WTC11 (cell line): Measurements from ENCODE around the gene GABRB3. TPM values are rescaled to one million over a fixed set of nuclear protein-coding genes. Genes with fewer than 3 reads are reported as not detected.

Source experiments
- ATAC-seq: fragments of 200-7000 bp; cut with Tn5 transposase; 2 replicates; pipeline ENCODE4 v1.10.0; 2021; ENCODE audit warnings: mild to moderate bottlenecking, moderate library complexity
- CTCF ChIA-PET: fragments of 300-600 bp; sonication (Branson Sonifier 250); formaldehyde crosslinking; loops from one replicate; lab custom pipeline; 2021; ENCODE audit warnings: antibody characterized with exemption; lab: Charles Lee
- POLR2A ChIA-PET: fragments of 350-600 bp; sonication (Branson Sonifier 250); formaldehyde crosslinking; loops from one replicate; lab custom pipeline; 2021; ENCODE audit warnings: antibody characterized with exemption; lab: Charles Lee
- DNase-seq: peaks from one replicate; pipeline ENCODE4 v3.0.0; 2021; ENCODE audit warnings: low spot score
- H3K27ac Mint-ChIP-seq: 2 replicates; pipeline ENCODE4 v1.8.0; 2021; ENCODE audit warnings: mixed read lengths
- H3K27me3 Mint-ChIP-seq: 2 replicates; pipeline ENCODE4 v1.8.0; 2021; ENCODE audit warnings: low read depth, mild to moderate bottlenecking, moderate library complexity, mixed read lengths
- H3K36me3 Mint-ChIP-seq: 2 replicates; pipeline ENCODE4 v1.8.0; 2021; ENCODE audit warnings: mixed read lengths
- H3K4me1 Mint-ChIP-seq: 2 replicates; pipeline ENCODE4 v1.8.0; 2022; ENCODE audit warnings: mixed read lengths
- H3K4me3 Mint-ChIP-seq: 2 replicates; pipeline ENCODE4 v1.8.0; 2021; ENCODE audit warnings: mild to moderate bottlenecking, moderate library complexity, mixed read lengths
- H3K9me3 Mint-ChIP-seq: 2 replicates; pipeline ENCODE4 v1.8.0; 2021; ENCODE audit warnings: mixed read lengths
- ETV6 ChIP-seq: sonication (generic); formaldehyde crosslinking; IDR thresholded peaks from 2 replicates; pipeline ENCODE4 v1.8.1; 2022; ENCODE audit warnings: mild to moderate bottlenecking, missing genetic modification reagents
- FOXK1 ChIP-seq: sonication (generic); formaldehyde crosslinking; IDR thresholded peaks from 2 replicates; pipeline ENCODE4 v1.8.0; 2022; ENCODE audit warnings: mild to moderate bottlenecking, moderate library complexity, missing genetic modification reagents
- JAZF1 ChIP-seq: fragments of 250-450 bp; sonication (Bioruptor Pico); IDR thresholded peaks from 2 replicates; pipeline ENCODE4 v1.9.0; 2021; ENCODE audit warnings: moderate library complexity, mild to moderate bottlenecking, inconsistent platforms
- MYBL2 ChIP-seq: sonication (generic); formaldehyde crosslinking; IDR thresholded peaks from 2 replicates; pipeline ENCODE4 v1.8.1; 2023; ENCODE audit warnings: mild to moderate bottlenecking, moderate library complexity, missing genetic modification reagents
- OVOL2 ChIP-seq: fragments of 250-450 bp; sonication (Bioruptor Pico); IDR thresholded peaks from 2 replicates; pipeline ENCODE4 v1.9.0; 2021; ENCODE audit warnings: mild to moderate bottlenecking, borderline replicate concordance
- SMAD4 ChIP-seq: sonication (generic); formaldehyde crosslinking; IDR thresholded peaks from 2 replicates; pipeline ENCODE4 v1.8.0; 2022; ENCODE audit warnings: mild to moderate bottlenecking, missing genetic modification reagents
- TCF7 ChIP-seq: sonication (generic); formaldehyde crosslinking; IDR thresholded peaks from 2 replicates; pipeline ENCODE4 v1.8.0; 2022; ENCODE audit warnings: mild to moderate bottlenecking, low read depth, missing genetic modification reagents, moderate library complexity
- ZNF121 ChIP-seq: sonication (generic); formaldehyde crosslinking; IDR thresholded peaks from 2 replicates; pipeline ENCODE4 v1.8.0; 2023; ENCODE audit warnings: missing genetic modification reagents
- ZNF416 ChIP-seq: fragments of 250-450 bp; sonication (Bioruptor Pico); IDR thresholded peaks from 2 replicates; pipeline ENCODE4 v1.9.0; 2021; ENCODE audit warnings: mild to moderate bottlenecking, inconsistent platforms
- total RNA-seq: library from RNA; stranded (reverse); gene quantifications from 3 replicates; pipeline ENCODE4 v1.2.3, GENCODE V29; 2021
- TF ChIP-seq, protein P1 (sequence below): fragments of 250-450 bp; sonication (Bioruptor Pico); IDR thresholded peaks from 2 replicates; pipeline ENCODE4 v1.9.0; 2021; ENCODE audit warnings: mild to moderate bottlenecking
- TF ChIP-seq, protein P2 (sequence below): fragments of 250-450 bp; sonication (Bioruptor Pico); IDR thresholded peaks from 2 replicates; pipeline ENCODE4 v1.9.0; 2021; ENCODE audit warnings: moderate library complexity, mild to moderate bottlenecking, inconsistent platforms, borderline replicate concordance
- TF ChIP-seq, protein P3 (sequence below): sonication (generic); formaldehyde crosslinking; IDR thresholded peaks from 2 replicates; pipeline ENCODE4 v1.8.1; 2023; ENCODE audit warnings: mild to moderate bottlenecking, missing genetic modification reagents, borderline replicate concordance
- TF ChIP-seq, protein P4 (sequence below): sonication (generic); formaldehyde crosslinking; IDR thresholded peaks from 2 replicates; pipeline ENCODE4 v1.8.1; 2023; ENCODE audit warnings: mild to moderate bottlenecking, missing genetic modification reagents
- TF ChIP-seq, protein P5 (sequence below): fragments of 250-450 bp; sonication (Bioruptor Pico); IDR thresholded peaks from 2 replicates; pipeline ENCODE4 v1.8.0; 2021; ENCODE audit warnings: mild to moderate bottlenecking
- TF ChIP-seq, protein P6 (sequence below): fragments of 250-450 bp; sonication (Bioruptor Pico); IDR thresholded peaks from 2 replicates; pipeline ENCODE4 v1.9.0; 2021; ENCODE audit warnings: mild to moderate bottlenecking, borderline replicate concordance
- TF ChIP-seq, protein P7 (sequence below): sonication (generic); formaldehyde crosslinking; IDR thresholded peaks from 2 replicates; pipeline ENCODE4 v1.8.1; 2022; ENCODE audit warnings: low read depth, mild to moderate bottlenecking, moderate library complexity, missing genetic modification reagents, borderline replicate concordance
- TF ChIP-seq, protein P8 (sequence below): sonication (generic); formaldehyde crosslinking; IDR thresholded peaks from 2 replicates; pipeline ENCODE4 v1.8.1; 2023; ENCODE audit warnings: mild to moderate bottlenecking, moderate library complexity, missing genetic modification reagents
- TF ChIP-seq, protein P9 (sequence below): sonication (generic); formaldehyde crosslinking; IDR thresholded peaks from 2 replicates; pipeline ENCODE4 v1.8.1; 2023; ENCODE audit warnings: mild to moderate bottlenecking, missing genetic modification reagents, moderate library complexity

Gene GABRB3
- total RNA-seq, 1 experiment from 2014 or later: 203 TPM

DNA sequence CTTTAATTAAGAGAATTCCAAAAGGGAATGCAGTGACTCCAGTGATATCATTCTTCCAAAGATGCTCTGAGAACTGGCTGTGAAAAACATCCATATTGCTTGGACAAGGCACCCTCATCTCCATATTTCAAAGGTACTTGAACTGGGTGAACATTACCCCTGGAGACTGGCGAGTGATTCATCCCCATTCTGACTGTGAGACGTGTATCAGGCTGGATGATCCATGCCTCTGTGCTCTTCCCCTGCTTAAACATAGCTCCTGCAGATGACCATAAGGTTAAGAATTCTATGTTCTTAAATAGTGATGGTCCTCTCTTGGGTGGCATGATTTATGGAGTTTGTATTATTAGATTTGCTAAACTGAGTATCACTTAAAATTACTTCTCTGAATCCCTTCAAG lies 137.8 kb downstream of the GABRB3 start (continued):
- TF ChIP-seq, protein P1, sequence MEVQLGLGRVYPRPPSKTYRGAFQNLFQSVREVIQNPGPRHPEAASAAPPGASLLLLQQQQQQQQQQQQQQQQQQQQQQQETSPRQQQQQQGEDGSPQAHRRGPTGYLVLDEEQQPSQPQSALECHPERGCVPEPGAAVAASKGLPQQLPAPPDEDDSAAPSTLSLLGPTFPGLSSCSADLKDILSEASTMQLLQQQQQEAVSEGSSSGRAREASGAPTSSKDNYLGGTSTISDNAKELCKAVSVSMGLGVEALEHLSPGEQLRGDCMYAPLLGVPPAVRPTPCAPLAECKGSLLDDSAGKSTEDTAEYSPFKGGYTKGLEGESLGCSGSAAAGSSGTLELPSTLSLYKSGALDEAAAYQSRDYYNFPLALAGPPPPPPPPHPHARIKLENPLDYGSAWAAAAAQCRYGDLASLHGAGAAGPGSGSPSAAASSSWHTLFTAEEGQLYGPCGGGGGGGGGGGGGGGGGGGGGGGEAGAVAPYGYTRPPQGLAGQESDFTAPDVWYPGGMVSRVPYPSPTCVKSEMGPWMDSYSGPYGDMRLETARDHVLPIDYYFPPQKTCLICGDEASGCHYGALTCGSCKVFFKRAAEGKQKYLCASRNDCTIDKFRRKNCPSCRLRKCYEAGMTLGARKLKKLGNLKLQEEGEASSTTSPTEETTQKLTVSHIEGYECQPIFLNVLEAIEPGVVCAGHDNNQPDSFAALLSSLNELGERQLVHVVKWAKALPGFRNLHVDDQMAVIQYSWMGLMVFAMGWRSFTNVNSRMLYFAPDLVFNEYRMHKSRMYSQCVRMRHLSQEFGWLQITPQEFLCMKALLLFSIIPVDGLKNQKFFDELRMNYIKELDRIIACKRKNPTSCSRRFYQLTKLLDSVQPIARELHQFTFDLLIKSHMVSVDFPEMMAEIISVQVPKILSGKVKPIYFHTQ (CRISPR knock-in tag): no peak
- TF ChIP-seq MYBL2 (CRISPR knock-in tag): no peak
- TF ChIP-seq, protein P2, sequence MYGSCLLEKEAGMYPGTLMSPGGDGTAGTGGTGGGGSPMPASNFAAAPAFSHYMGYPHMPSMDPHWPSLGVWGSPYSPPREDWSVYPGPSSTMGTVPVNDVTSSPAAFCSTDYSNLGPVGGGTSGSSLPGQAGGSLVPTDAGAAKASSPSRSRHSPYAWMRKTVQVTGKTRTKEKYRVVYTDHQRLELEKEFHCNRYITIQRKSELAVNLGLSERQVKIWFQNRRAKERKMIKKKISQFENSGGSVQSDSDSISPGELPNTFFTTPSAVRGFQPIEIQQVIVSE (CRISPR knock-in tag): no peak
- no peak for TF ChIP-seq SMAD4 (CRISPR knock-in tag)
- TF ChIP-seq JAZF1 (CRISPR knock-in tag): no peak
- TF ChIP-seq ZNF121 (CRISPR knock-in tag): no peak
- TF ChIP-seq, protein P3, sequence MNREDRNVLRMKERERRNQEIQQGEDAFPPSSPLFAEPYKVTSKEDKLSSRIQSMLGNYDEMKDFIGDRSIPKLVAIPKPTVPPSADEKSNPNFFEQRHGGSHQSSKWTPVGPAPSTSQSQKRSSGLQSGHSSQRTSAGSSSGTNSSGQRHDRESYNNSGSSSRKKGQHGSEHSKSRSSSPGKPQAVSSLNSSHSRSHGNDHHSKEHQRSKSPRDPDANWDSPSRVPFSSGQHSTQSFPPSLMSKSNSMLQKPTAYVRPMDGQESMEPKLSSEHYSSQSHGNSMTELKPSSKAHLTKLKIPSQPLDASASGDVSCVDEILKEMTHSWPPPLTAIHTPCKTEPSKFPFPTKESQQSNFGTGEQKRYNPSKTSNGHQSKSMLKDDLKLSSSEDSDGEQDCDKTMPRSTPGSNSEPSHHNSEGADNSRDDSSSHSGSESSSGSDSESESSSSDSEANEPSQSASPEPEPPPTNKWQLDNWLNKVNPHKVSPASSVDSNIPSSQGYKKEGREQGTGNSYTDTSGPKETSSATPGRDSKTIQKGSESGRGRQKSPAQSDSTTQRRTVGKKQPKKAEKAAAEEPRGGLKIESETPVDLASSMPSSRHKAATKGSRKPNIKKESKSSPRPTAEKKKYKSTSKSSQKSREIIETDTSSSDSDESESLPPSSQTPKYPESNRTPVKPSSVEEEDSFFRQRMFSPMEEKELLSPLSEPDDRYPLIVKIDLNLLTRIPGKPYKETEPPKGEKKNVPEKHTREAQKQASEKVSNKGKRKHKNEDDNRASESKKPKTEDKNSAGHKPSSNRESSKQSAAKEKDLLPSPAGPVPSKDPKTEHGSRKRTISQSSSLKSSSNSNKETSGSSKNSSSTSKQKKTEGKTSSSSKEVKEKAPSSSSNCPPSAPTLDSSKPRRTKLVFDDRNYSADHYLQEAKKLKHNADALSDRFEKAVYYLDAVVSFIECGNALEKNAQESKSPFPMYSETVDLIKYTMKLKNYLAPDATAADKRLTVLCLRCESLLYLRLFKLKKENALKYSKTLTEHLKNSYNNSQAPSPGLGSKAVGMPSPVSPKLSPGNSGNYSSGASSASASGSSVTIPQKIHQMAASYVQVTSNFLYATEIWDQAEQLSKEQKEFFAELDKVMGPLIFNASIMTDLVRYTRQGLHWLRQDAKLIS (CRISPR knock-in tag): no peak
- no peak for TF ChIP-seq ZNF416 (CRISPR knock-in tag)
- no peak for TF ChIP-seq FOXK1

DNA sequence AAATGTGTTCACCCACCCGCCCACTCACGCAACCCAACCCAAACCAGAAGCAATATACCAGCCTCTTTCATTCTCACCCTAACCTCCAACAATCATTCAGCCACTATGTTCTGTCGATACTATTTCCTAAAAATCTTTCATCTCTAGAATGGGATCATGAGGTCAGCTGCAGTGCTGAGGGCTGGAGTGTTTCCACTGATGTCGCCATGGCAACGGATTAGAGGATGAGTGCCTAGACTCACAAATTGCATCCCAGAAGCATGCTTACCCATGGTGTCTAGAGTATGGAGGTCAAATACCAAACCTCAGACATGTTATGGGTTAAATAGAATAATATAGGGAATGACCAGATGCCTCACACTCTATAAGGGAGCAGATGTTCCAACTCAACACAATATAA lies 138.5 kb downstream of the GABRB3 start:
- ChIA-PET CTCF (no interaction called here), POLR2A (no interaction called here)
- H3K4me1 Mint-ChIP-seq: peaks cover 86% of the 10 kb centered on the region
- H3K36me3 Mint-ChIP-seq: peaks cover 2% of the 10 kb centered on the region
- H3K27ac Mint-ChIP-seq: peak overlapping the region; percentile 91; the same call in 1 of the 2 replicates
- H3K4me3 Mint-ChIP-seq: no peak overlapping the region
- no peaks in the 10 kb centered on the region for H3K9me3 Mint-ChIP-seq
- no peaks in the 10 kb centered on the region for H3K27me3 Mint-ChIP-seq
- no peak for ATAC-seq
- peak; percentile 24 for DNase-seq
- TF ChIP-seq, protein P4, sequence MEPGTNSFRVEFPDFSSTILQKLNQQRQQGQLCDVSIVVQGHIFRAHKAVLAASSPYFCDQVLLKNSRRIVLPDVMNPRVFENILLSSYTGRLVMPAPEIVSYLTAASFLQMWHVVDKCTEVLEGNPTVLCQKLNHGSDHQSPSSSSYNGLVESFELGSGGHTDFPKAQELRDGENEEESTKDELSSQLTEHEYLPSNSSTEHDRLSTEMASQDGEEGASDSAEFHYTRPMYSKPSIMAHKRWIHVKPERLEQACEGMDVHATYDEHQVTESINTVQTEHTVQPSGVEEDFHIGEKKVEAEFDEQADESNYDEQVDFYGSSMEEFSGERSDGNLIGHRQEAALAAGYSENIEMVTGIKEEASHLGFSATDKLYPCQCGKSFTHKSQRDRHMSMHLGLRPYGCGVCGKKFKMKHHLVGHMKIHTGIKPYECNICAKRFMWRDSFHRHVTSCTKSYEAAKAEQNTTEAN (CRISPR knock-in tag): no peak
- TF ChIP-seq, protein P5, sequence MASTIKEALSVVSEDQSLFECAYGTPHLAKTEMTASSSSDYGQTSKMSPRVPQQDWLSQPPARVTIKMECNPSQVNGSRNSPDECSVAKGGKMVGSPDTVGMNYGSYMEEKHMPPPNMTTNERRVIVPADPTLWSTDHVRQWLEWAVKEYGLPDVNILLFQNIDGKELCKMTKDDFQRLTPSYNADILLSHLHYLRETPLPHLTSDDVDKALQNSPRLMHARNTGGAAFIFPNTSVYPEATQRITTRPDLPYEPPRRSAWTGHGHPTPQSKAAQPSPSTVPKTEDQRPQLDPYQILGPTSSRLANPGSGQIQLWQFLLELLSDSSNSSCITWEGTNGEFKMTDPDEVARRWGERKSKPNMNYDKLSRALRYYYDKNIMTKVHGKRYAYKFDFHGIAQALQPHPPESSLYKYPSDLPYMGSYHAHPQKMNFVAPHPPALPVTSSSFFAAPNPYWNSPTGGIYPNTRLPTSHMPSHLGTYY (CRISPR knock-in tag): no peak
- TF ChIP-seq, protein P6, sequence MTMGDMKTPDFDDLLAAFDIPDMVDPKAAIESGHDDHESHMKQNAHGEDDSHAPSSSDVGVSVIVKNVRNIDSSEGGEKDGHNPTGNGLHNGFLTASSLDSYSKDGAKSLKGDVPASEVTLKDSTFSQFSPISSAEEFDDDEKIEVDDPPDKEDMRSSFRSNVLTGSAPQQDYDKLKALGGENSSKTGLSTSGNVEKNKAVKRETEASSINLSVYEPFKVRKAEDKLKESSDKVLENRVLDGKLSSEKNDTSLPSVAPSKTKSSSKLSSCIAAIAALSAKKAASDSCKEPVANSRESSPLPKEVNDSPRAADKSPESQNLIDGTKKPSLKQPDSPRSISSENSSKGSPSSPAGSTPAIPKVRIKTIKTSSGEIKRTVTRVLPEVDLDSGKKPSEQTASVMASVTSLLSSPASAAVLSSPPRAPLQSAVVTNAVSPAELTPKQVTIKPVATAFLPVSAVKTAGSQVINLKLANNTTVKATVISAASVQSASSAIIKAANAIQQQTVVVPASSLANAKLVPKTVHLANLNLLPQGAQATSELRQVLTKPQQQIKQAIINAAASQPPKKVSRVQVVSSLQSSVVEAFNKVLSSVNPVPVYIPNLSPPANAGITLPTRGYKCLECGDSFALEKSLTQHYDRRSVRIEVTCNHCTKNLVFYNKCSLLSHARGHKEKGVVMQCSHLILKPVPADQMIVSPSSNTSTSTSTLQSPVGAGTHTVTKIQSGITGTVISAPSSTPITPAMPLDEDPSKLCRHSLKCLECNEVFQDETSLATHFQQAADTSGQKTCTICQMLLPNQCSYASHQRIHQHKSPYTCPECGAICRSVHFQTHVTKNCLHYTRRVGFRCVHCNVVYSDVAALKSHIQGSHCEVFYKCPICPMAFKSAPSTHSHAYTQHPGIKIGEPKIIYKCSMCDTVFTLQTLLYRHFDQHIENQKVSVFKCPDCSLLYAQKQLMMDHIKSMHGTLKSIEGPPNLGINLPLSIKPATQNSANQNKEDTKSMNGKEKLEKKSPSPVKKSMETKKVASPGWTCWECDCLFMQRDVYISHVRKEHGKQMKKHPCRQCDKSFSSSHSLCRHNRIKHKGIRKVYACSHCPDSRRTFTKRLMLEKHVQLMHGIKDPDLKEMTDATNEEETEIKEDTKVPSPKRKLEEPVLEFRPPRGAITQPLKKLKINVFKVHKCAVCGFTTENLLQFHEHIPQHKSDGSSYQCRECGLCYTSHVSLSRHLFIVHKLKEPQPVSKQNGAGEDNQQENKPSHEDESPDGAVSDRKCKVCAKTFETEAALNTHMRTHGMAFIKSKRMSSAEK: no peak
- TF ChIP-seq ETV6 (CRISPR knock-in tag) (no peak), TCF7 (CRISPR knock-in tag) (no peak), OVOL2 (CRISPR knock-in tag) (no peak)
- TF ChIP-seq, protein P7, sequence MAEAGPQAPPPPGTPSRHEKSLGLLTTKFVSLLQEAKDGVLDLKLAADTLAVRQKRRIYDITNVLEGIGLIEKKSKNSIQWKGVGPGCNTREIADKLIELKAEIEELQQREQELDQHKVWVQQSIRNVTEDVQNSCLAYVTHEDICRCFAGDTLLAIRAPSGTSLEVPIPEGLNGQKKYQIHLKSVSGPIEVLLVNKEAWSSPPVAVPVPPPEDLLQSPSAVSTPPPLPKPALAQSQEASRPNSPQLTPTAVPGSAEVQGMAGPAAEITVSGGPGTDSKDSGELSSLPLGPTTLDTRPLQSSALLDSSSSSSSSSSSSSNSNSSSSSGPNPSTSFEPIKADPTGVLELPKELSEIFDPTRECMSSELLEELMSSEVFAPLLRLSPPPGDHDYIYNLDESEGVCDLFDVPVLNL (CRISPR knock-in tag): no peak
- TF ChIP-seq, protein P8, sequence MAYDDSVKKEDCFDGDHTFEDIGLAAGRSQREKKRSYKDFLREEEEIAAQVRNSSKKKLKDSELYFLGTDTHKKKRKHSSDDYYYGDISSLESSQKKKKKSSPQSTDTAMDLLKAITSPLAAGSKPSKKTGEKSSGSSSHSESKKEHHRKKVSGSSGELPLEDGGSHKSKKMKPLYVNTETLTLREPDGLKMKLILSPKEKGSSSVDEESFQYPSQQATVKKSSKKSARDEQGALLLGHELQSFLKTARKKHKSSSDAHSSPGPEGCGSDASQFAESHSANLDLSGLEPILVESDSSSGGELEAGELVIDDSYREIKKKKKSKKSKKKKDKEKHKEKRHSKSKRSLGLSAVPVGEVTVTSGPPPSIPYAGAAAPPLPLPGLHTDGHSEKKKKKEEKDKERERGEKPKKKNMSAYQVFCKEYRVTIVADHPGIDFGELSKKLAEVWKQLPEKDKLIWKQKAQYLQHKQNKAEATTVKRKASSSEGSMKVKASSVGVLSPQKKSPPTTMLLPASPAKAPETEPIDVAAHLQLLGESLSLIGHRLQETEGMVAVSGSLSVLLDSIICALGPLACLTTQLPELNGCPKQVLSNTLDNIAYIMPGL (CRISPR knock-in tag): no peak
- TF ChIP-seq, protein P9, sequence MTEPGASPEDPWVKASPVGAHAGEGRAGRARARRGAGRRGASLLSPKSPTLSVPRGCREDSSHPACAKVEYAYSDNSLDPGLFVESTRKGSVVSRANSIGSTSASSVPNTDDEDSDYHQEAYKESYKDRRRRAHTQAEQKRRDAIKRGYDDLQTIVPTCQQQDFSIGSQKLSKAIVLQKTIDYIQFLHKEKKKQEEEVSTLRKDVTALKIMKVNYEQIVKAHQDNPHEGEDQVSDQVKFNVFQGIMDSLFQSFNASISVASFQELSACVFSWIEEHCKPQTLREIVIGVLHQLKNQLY (CRISPR knock-in tag): no peak
